GDM1 (cell line): ENCODE results near the gene SLC4A3.

Experiments used
- DNase-seq: peaks from one replicate; lab custom pipeline; 2025; lab: John Stamatoyannopoulos, UW

Gene SLC4A3

DNA sequence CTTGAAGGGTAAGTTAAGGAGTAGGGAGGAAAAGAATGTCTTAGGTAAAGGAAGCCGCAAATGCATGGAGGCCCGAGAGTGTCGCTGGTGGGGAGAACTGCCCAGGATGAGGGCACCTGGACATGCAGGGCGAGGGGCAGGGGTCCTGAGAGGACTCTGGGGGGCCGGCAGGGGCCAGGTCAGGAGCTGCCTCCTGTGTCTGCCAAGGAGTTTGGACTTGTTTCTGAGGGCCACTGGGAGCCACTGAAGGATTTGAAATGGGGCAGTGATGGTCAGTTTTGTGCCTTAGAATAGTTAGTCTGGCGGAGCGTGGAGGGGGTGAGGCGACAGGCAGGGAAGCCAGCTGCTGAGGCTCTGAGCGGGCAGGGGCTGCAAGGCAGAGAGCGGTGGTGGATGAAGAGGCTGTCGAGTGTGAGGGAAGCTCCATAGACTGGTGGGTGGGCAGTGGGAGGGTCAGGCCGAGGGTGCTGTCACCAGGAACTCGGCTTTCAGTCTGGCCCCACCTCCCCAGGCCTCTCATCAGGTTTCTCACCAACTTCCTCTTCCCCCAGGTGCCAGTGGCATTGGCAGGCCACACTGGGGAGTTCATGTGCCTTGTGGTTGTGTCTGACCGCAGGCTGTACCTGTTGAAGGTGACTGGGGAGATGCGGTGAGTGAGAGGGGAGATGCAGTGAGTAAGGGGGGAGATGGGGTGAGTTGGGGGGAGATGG, 14.7 kb upstream of the SLC4A3 start:
- no peak for DNase-seq

DNA sequence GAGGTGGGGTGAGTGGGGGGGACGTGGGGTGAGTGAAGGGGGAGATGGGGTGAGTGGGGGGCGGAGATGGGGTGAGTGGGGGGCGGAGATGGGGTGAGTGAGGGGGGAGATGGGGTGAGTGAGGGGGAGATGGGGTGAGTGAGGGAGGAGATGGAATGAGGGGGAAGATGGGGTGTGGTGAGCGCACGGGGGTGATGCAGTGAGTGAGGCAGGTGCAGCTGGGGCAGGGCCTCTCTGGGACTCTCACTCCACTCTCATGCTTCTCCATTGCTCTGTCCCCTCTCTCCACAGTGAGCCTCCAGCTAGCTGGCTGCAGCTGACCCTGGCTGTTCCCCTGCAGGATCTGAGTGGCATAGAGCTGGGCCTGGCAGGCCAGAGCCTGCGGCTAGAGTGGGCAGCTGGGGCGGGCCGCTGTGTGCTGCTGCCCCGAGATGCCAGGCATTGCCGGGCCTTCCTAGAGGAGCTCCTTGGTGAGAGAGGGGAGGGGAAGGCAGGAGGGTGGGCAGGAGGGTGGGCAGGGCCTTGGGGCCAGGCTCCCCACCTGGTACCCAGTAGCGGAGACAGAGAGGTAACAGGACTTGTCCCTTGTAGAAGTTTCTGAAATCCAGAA, 13.9 kb upstream of the SLC4A3 start:
- DNase-seq = no peak

GRCh38 chr2:219614076-219614860, 13.2 kb upstream of the SLC4A3 start:
- no peak for DNase-seq

- no peak for DNase-seq
Observed at GRCh38 chr2:219615036-219615435, 12.4 kb upstream of the SLC4A3 start.

DNA sequence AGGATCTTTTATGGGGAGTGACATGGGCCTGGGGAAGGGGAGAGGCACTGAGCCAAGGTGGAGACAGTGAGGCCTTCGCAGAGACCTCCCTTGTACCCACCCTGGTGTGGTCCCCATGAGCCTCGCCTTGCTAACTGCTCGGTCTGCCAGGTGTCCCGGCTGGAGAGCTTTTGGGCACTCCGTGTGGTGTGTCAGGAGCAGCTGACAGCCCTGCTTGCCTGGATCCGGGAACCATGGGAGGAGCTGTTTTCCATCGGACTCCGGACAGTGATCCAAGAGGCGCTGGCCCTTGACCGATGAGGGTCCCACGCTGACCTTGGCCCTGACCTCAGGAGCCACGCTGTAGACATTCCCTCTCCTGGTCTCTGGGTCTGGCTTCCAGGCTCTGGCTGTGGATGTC, 11.5 kb upstream of the SLC4A3 start:
- DNase-seq = no peak

- DNase-seq = no peak
Observed at GRCh38 chr2:219616550-219616949, 10.9 kb upstream of the SLC4A3 start.

GRCh38 chr2:219618733-219619122, 8.7 kb upstream of the SLC4A3 start:
- DNase-seq = no peak

- DNase-seq = no peak
Observed at GRCh38 chr2:219619235-219619634, 8.2 kb upstream of the SLC4A3 start.

GRCh38 chr2:219620546-219620945, 6.9 kb upstream of the SLC4A3 start:
- no peak for DNase-seq

DNA sequence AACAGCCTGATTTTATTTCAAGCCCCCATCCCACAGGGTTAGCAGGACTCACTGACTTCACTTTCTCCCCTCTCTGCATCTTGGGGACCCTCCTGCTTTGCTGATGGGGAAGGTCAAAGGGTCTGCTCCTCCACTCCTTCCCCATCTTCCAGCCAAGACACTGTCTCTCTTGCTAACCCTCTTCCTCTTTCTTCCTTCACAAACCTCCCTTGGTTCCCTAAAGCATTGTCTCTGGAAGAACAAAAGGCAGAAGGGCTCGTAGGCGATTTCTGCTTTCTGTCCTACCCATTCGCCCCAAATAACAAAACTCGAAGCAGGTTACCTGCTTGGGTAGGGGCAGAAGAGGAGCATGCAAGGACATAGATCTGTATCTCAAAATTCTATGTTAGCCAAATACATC, 5.5 kb upstream of the SLC4A3 start:
- DNase-seq = no peak

DNA sequence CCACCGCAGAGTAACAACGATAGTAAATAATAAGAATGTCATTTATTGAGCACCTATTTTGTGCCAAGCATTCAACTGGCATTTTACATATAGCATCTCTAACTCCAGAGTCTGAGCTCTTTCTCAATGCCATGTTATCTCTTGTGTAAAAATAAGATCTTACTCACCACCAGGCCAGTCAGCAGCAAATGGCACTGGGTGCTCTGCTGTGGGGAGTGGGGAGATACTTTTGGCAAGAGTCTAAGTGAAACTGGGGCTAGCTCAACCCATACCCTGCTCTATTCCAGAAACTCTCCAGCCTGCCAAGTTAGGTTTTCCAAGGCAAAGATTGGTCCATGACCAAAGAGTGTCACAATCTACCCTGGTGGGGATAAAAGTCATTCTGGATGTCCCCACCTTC, 5.0 kb upstream of the SLC4A3 start:
- DNase-seq = no peak

GRCh38 chr2:219624565-219624964, 2.9 kb upstream of the SLC4A3 start:
- no peak for DNase-seq

GRCh38 chr2:219625179-219625578, 2.3 kb upstream of the SLC4A3 start:
- DNase-seq = no peak

DNA sequence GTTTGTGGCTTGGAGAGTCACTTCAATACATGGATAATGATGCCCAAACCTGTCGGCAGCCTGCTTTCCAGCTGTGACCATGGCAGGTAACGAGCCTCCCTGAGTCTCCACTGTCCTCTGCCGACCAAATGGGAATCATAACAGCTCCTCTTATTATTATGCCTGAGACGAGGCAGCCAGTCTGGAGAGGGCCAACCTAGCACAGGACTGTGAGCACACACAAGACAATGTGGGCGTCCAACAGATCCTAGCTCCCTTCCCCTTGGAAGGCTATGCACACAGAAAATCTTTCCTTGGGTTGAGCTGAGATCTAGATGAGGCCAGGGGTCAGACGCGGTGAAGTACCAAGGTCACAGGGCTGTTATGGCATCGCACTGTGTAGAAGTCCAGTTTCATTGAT, 890 bp upstream of the SLC4A3 start:
- DNase-seq = no peak

DNA sequence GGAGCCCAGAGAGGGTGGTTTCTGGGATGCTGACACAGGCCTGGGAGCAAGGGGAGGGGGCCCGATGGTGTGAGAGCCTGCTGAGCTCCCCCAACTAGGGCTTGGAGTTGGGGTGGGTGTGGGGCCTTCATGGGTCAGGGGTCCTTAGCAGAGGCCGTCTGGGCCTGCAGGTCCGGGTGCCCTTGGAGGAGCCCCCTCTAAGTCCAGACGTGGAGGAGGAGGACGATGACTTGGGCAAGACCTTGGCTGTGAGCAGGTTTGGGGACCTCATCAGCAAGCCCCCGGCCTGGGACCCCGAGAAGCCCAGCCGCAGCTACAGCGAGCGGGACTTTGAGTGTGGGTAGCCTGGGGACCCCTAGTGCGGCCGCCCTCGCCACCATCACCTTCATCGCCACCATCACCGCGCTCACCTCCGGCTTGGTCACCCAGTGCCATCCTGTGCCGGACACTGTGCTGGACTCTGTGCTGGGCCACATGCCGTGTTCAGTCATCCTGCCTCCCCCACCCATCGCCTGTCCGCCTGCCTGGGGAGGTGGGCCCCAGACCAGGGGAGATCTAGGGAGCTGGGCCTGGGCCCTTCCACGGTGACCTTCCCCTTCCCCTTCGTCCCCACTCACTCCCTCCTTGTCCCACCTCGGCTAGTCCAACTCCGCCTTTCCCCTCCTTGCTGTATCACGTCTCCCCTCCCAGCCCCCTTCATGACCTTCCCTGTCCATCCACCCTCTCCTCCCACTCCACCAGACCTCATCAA, 980 bp downstream of the SLC4A3 start:
- DNase-seq = no peak

DNA sequence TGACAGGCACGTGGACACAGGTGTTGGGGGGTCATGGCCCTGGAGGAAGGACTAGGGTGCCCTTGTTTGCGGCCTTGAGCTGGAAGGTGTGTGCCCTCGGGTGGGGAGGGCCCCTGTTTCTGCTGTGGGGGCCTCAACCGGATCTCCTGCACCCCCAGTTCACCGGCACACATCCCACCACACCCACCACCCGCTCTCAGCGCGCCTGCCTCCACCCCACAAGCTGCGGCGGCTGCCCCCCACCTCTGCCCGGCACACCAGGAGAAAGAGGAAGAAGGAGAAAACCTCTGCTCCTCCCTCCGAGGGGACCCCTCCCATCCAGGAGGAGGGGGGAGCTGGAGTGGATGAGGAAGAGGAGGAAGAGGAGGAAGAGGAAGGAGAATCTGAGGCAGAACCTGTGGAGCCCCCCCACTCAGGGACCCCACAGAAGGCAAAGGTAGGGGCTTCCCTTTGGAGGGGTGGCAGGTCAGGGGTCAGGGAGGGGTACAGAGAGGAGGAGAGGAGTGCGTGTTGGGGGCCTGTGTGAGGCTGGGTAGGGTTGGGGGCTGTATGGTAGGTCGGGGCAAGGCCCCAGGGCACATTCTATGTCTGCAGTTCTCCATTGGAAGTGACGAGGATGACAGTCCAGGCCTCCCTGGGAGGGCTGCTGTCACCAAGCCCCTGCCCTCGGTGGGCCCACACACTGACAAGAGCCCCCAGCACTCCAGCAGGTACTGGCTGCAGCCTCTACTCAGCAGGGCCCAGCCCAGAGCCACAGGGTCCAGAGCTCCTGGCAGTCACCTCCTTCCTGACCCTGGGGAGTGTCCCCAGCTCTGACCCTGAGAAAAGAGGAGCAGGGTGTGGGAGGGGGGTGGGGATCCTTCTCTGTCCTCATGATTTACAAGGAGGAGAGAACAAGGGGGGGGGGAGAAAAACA, 1.8 kb downstream of the SLC4A3 start:
- DNase-seq = peak; percentile 15

- DNase-seq = no peak
Observed at GRCh38 chr2:219629976-219630695, 2.7 kb downstream of the SLC4A3 start.

GRCh38 chr2:219630770-219631405, 3.5 kb downstream of the SLC4A3 start:
- no peak for DNase-seq

DNA sequence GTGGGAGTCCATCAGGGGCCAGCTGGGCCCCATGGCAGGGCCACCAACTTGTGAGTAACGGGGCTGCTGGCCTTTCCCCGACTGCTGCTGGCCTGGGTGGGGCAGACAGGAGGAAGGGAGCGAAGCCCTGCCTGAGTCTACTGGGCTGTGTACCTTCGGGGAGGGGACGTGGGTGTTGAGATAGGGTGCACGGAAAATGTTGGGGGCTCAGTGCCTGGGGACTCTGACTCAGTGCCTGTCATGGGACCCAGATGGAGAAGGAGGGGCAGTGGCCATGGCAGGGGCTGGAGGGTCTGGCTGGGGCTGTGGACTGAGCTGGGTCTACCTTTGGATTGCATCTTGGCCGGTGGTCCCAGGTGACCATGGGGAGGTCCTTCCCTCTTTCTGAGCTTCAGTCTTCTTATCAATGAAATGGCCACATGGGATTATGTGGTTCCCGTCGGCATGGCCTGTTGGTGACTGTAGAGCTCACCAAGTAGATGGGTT, 4.0 kb downstream of the SLC4A3 start:
- DNase-seq = no peak
